HG03039 (cell line): Measurements from ENCODE around the gene C3orf85.
"Not testable (repeated sequence)": the region's sequence is repeated elsewhere in the genome, so short reads cannot be mapped to it uniquely, and the experiment has no call there.

Experiments
- ATAC-seq: cut with Tn5 transposase; IDR thresholded peaks from one replicate; pipeline ENCODE4 v1.9.1; 2021; ENCODE audit warnings: mild to moderate bottlenecking, moderate library complexity; ENCODE audit not compliant: unreplicated experiment

Gene C3orf85

GRCh38 chr3:109136523-109136922 lies at the start of gene C3orf85:
Gene C3orf85 (plus strand): TSS chr3:109136719. CDS start chr3:109136848, 129 bp downstream.
- no peak for ATAC-seq

GRCh38 chr3:109089265-109089664 lies 47.3 kb upstream of the C3orf85 start:
- no peak for ATAC-seq

GRCh38 chr3:109091846-109092245 lies 44.7 kb upstream of the C3orf85 start:
- no peak for ATAC-seq

GRCh38 chr3:109093561-109093960 lies 43.0 kb upstream of the C3orf85 start:
- no peak for ATAC-seq

- no peak for ATAC-seq
These were observed 41.4 kb upstream of the C3orf85 start for GRCh38 chr3:109095166-109095565.

GRCh38 chr3:109098079-109098644 lies 38.4 kb upstream of the C3orf85 start:
- ATAC-seq: peak; percentile 58

GRCh38 chr3:109109574-109109973 lies 26.9 kb upstream of the C3orf85 start:
- ATAC-seq: no peak

GRCh38 chr3:109112946-109113760 lies 23.4 kb upstream of the C3orf85 start:
- no peak for ATAC-seq

GRCh38 chr3:109114746-109115145 lies 21.8 kb upstream of the C3orf85 start:
- ATAC-seq: no peak

GRCh38 chr3:109115451-109115850 lies 21.1 kb upstream of the C3orf85 start:
- ATAC-seq: no peak

- ATAC-seq: no peak
These were observed 20.5 kb upstream of the C3orf85 start for GRCh38 chr3:109116031-109116430.

GRCh38 chr3:109117939-109118338 lies 18.6 kb upstream of the C3orf85 start, which contains the start of gene MORC1:
Gene MORC1 (minus strand): TSS chr3:109118134. CDS start chr3:109118059, 75 bp downstream.
- no peak for ATAC-seq

GRCh38 chr3:109118584-109118983 lies 17.9 kb upstream of the C3orf85 start:
- no peak for ATAC-seq

GRCh38 chr3:109122690-109123089 lies 13.8 kb upstream of the C3orf85 start:
- ATAC-seq: no peak

- no peak for ATAC-seq
These were observed 10.6 kb upstream of the C3orf85 start for GRCh38 chr3:109125902-109126301.

- ATAC-seq: no peak
These were observed 9.0 kb upstream of the C3orf85 start for GRCh38 chr3:109127553-109127952.

- no peak for ATAC-seq
These were observed 5.2 kb upstream of the C3orf85 start for GRCh38 chr3:109131276-109131675.

- ATAC-seq: no peak
These were observed 3.6 kb upstream of the C3orf85 start for GRCh38 chr3:109132801-109133473.

GRCh38 chr3:109133474-109133816 lies 3.1 kb upstream of the C3orf85 start:
- not testable (repeated sequence) for ATAC-seq

- ATAC-seq: no peak
These were observed 1.2 kb downstream of the C3orf85 start for GRCh38 chr3:109137761-109138160.

- no peak for ATAC-seq
These were observed 3.8 kb downstream of the C3orf85 start for GRCh38 chr3:109140318-109140717.

- no peak for ATAC-seq
These were observed 7.1 kb downstream of the C3orf85 start for GRCh38 chr3:109143646-109144045.
